ENCODE measurements around the gene HS6ST3.

HS6ST3 gene

GRCh38 chr13:96553796-96554195 lies 463.9 kb downstream of the HS6ST3 start:
- no peak for DNase-seq

GRCh38 chr13:96573563-96573962 lies 483.7 kb downstream of the HS6ST3 start:
- DNase-seq: no peak

GRCh38 chr13:96575423-96576320 lies 485.8 kb downstream of the HS6ST3 start:
- no peak for DNase-seq

GRCh38 chr13:96581741-96582140 lies 491.8 kb downstream of the HS6ST3 start:
- DNase-seq: no peak

- no peak for DNase-seq
Observed at GRCh38 chr13:96615252-96615651, 525.3 kb downstream of the HS6ST3 start.

GRCh38 chr13:96617528-96617927 lies 527.6 kb downstream of the HS6ST3 start:
- no peak for DNase-seq

- no peak for DNase-seq
Observed at GRCh38 chr13:96621634-96622183, 531.8 kb downstream of the HS6ST3 start.

GRCh38 chr13:96629331-96629730 lies 539.4 kb downstream of the HS6ST3 start:
- DNase-seq: no peak

GRCh38 chr13:96632536-96633320 lies 542.8 kb downstream of the HS6ST3 start:
- no peak for DNase-seq

GRCh38 chr13:96636001-96636709 lies 546.2 kb downstream of the HS6ST3 start:
- no peak for DNase-seq

- DNase-seq: no peak
Observed at GRCh38 chr13:96637039-96637438, 547.1 kb downstream of the HS6ST3 start.

GRCh38 chr13:96646101-96646500 lies 556.2 kb downstream of the HS6ST3 start:
- no peak for DNase-seq

GRCh38 chr13:96646515-96647211 lies 556.8 kb downstream of the HS6ST3 start:
- DNase-seq: no peak

GRCh38 chr13:96650301-96650886 lies 560.5 kb downstream of the HS6ST3 start:
- DNase-seq: no peak

GRCh38 chr13:96651598-96651997 lies 561.7 kb downstream of the HS6ST3 start:
- no peak for DNase-seq

GRCh38 chr13:96652506-96652905 lies 562.6 kb downstream of the HS6ST3 start:
- no peak for DNase-seq

GRCh38 chr13:96661612-96662011 lies 571.7 kb downstream of the HS6ST3 start:
- DNase-seq: no peak

GRCh38 chr13:96662036-96662435 lies 572.1 kb downstream of the HS6ST3 start:
- no peak for DNase-seq

GRCh38 chr13:96667294-96668018 lies 577.5 kb downstream of the HS6ST3 start:
- no peak for DNase-seq

GRCh38 chr13:96671073-96671472 lies 581.2 kb downstream of the HS6ST3 start:
- no peak for DNase-seq

- no peak for DNase-seq
Observed at GRCh38 chr13:96672016-96672415, 582.1 kb downstream of the HS6ST3 start.

All from activated T-cell treated with anti-CD3 and anti-CD28 coated beads, Interleukin-2, amount 50 U/mL, for 1 hour (primary cell).